C4-2B (cell line): ENCODE data around the gene WDR76.

Experiments used
- CTCF ChIP-seq: fragments of 450-650 bp; conservative IDR thresholded peaks from 2 replicates; pipeline ENCODE4 v1.5.1; 2017; ENCODE audit warnings: mild to moderate bottlenecking
- ZFX ChIP-seq: fragments of 450-650 bp; IDR thresholded peaks from 2 replicates; pipeline ENCODE4 v1.6.1; 2017

GRCh38 chr15:43880406-43881194 lies 53.8 kb downstream of the WDR76 start:
- TF ChIP-seq CTCF (no peak), ZFX (no peak)
